GM12801 (cell line): ENCODE data around the gene KCTD6.

Experiments used
- TF ChIP-seq, protein P1 (sequence below): IDR thresholded peaks from one replicate; pipeline ENCODE4 v1.5.1; 2011; ENCODE audit warnings: control low read depth; ENCODE audit not compliant: insufficient read length; ENCODE audit errors: extremely low read depth

The KCTD6 gene

GRCh38 chr3:58466899-58467563 is 24.9 kb upstream of the KCTD6 start:
- TF ChIP-seq, protein P1, sequence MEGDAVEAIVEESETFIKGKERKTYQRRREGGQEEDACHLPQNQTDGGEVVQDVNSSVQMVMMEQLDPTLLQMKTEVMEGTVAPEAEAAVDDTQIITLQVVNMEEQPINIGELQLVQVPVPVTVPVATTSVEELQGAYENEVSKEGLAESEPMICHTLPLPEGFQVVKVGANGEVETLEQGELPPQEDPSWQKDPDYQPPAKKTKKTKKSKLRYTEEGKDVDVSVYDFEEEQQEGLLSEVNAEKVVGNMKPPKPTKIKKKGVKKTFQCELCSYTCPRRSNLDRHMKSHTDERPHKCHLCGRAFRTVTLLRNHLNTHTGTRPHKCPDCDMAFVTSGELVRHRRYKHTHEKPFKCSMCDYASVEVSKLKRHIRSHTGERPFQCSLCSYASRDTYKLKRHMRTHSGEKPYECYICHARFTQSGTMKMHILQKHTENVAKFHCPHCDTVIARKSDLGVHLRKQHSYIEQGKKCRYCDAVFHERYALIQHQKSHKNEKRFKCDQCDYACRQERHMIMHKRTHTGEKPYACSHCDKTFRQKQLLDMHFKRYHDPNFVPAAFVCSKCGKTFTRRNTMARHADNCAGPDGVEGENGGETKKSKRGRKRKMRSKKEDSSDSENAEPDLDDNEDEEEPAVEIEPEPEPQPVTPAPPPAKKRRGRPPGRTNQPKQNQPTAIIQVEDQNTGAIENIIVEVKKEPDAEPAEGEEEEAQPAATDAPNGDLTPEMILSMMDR, result no peak

GRCh38 chr3:58469096-58469495 is 22.8 kb upstream of the KCTD6 start:
- TF ChIP-seq, protein P1, result no peak

GRCh38 chr3:58470363-58471024 is 21.4 kb upstream of the KCTD6 start:
- TF ChIP-seq, protein P1, result no peak

- TF ChIP-seq, protein P1, result no peak
Observed at GRCh38 chr3:58471025-58471887, 20.6 kb upstream of the KCTD6 start.

DNA sequence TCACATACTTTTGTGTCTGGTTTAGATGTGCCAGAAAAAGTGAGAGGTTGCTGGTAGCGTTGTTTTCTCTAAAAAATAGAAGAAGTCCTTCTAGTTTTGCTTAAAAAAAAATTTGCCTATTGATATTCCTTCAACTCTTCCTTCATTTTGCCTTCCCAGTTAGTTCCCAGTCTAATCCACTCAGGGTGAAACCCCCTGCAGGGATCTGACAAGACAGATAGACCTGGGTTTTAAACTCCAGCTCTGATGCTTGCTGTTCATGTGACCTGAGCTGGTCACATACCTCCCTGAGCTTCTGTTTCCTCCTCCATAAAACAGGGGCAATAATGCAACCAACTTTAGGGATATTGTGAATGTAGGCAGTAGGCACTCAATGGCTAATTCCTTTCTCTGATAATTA is 18.6 kb upstream of the KCTD6 start:
- TF ChIP-seq, protein P1, result no peak

- TF ChIP-seq, protein P1, result no peak
Observed at GRCh38 chr3:58474348-58474911, 17.5 kb upstream of the KCTD6 start.

DNA sequence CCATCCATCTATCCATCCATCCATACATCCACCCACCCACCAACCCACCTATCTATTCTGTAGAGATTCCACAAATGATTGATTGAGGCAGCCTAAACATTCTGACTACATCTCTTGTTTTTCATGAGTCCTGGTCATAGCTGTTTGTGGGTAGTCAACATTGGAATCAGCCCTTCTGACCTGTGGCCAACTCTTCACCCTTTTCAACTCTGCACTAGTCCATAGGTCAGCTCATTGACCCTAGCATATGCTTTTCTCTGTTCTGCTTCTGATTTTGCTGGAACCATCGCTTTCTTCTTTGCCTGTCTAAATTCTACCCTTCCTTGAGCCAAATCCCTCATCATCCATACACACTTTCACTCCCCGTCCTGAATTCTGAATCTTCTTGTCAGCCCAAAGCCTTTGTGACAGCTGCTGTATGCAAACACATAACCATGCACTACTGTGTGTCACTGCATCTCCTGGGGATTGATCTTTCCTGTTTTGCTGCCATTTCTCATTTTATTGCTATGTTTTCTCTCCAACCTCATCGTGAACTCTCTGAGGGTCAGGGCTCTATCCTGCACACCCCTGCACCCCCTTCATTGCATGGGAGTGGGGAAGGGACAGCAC is 16.8 kb upstream of the KCTD6 start:
- TF ChIP-seq, protein P1, result no peak
